Parathyroid adenoma (tissue), 2 donors: ENCODE measurements around the gene OR52L1.

Source experiments
- H2AFZ ChIP-seq: fragments of 300-600 bp; sonication (generic); one replicate; pipeline ENCODE4 v1.7.0; 2017; ENCODE audit warnings: antibody characterized with exemption, mild to moderate bottlenecking
- H3K27ac ChIP-seq: fragments of 300-600 bp; sonication (generic); one replicate; pipeline ENCODE4 v1.7.0; 2017
- H3K27me3 ChIP-seq: fragments of 300-600 bp; sonication (generic); one replicate; pipeline ENCODE4 v1.7.0; 2017; ENCODE audit warnings: low read length; ENCODE audit not compliant: control insufficient read depth, insufficient read depth
- H3K36me3 ChIP-seq: fragments of 300-600 bp; sonication (generic); one replicate; pipeline ENCODE4 v1.7.0; 2017; ENCODE audit warnings: low read length; ENCODE audit not compliant: control insufficient read depth, insufficient read depth
- H3K4me1 ChIP-seq: fragments of 300-600 bp; sonication (generic); one replicate; pipeline ENCODE4 v1.7.0; 2017; ENCODE audit warnings: control low read depth
- H3K4me2 ChIP-seq: fragments of 300-600 bp; sonication (generic); one replicate; pipeline ENCODE4 v1.7.0; 2017; ENCODE audit warnings: low read length
- H3K4me3 ChIP-seq: fragments of 300-600 bp; sonication (generic); one replicate; pipeline ENCODE4 v1.7.0; 2017; ENCODE audit warnings: low read depth, low read length
- H3K79me2 ChIP-seq: fragments of 300-600 bp; sonication (generic); one replicate; pipeline ENCODE4 v1.7.0; 2017; ENCODE audit warnings: control low read depth
- H3K9ac ChIP-seq: fragments of 300-600 bp; sonication (generic); one replicate; pipeline ENCODE4 v1.7.0; 2017; ENCODE audit warnings: mild to moderate bottlenecking
- H3K9me3 ChIP-seq: fragments of 300-600 bp; sonication (generic); one replicate; pipeline ENCODE4 v1.7.0; 2017; ENCODE audit warnings: low read length; ENCODE audit not compliant: control insufficient read depth
- CTCF ChIP-seq: fragments of 300-600 bp; sonication (generic); IDR thresholded peaks from one replicate; pipeline ENCODE4 v1.7.0; 2017; ENCODE audit warnings: antibody characterized with exemption, mild to moderate bottlenecking
- donor health status: primary hyperparathyroidism.

OR52L1 gene

GRCh38 chr11:6013042-6013441 lies 26.3 kb upstream of the OR52L1 start:
- H3K9ac ChIP-seq = no peak overlapping the region
- H3K27me3 ChIP-seq = no peaks in the 10 kb centered on the region
- H3K4me3 ChIP-seq = no peak overlapping the region
- H3K36me3 ChIP-seq = no peaks in the 10 kb centered on the region
- H3K79me2 ChIP-seq = no peaks in the 10 kb centered on the region
- H3K27ac ChIP-seq = no peak overlapping the region
- no peaks in the 10 kb centered on the region for H3K4me1 ChIP-seq
- TF ChIP-seq CTCF = no peak
- no peak overlapping the region for H2AFZ ChIP-seq
- H3K9me3 ChIP-seq = no peaks in the 10 kb centered on the region
- H3K4me2 ChIP-seq = no peak overlapping the region

GRCh38 chr11:6012035-6012668 lies 25.4 kb upstream of the OR52L1 start:
- Histone ChIP-seq H2AFZ (no peak overlapping the region), H3K9me3 (no peaks in the 10 kb centered on the region), H3K9ac (no peak overlapping the region), H3K79me2 (no peaks in the 10 kb centered on the region), H3K4me2 (no peak overlapping the region), H3K36me3 (no peaks in the 10 kb centered on the region), H3K27me3 (no peaks in the 10 kb centered on the region), H3K4me1 (no peaks in the 10 kb centered on the region), H3K27ac (no peak overlapping the region), H3K4me3 (no peak overlapping the region)
- TF ChIP-seq CTCF = no peak

GRCh38 chr11:6006846-6007245 lies 20.1 kb upstream of the OR52L1 start, which contains the start of gene OR56A4:
TSS of gene OR56A4 (minus strand) at chr11:6006946. CDS start at chr11:6002992, 3,954 bp downstream.
- no peak within 1 kb of the TSS for H3K9ac ChIP-seq
- H3K4me3 ChIP-seq = no peak within 1 kb of the TSS
- H3K27me3 ChIP-seq = no peaks in the 10 kb centered on the region
- no peaks in the 10 kb centered on the region for H3K9me3 ChIP-seq
- H3K4me1 ChIP-seq = no peaks in the 10 kb centered on the region
- H2AFZ ChIP-seq = no peak within 1 kb of the TSS
- H3K27ac ChIP-seq = no peak within 1 kb of the TSS
- no peak for TF ChIP-seq CTCF
- H3K36me3 ChIP-seq = no peaks in the 10 kb centered on the region
- H3K79me2 ChIP-seq = no peaks in the 10 kb centered on the region
- H3K4me2 ChIP-seq = no peak within 1 kb of the TSS

- TF ChIP-seq CTCF = no peak
- Histone ChIP-seq H3K36me3 (no peaks in the 10 kb centered on the region), H2AFZ (no peak overlapping the region), H3K4me1 (no peaks in the 10 kb centered on the region), H3K27me3 (no peaks in the 10 kb centered on the region), H3K9ac (no peak overlapping the region), H3K27ac (no peak overlapping the region), H3K4me2 (no peak overlapping the region), H3K79me2 (no peaks in the 10 kb centered on the region), H3K9me3 (no peaks in the 10 kb centered on the region), H3K4me3 (no peak overlapping the region)
These were observed 19.6 kb upstream of the OR52L1 start for GRCh38 chr11:6006395-6006794.

GRCh38 chr11:6002202-6002699 lies 15.5 kb upstream of the OR52L1 start:
- Histone ChIP-seq H3K9ac (no peak overlapping the region), H3K9me3 (no peaks in the 10 kb centered on the region), H2AFZ (no peak overlapping the region), H3K4me3 (no peak overlapping the region), H3K79me2 (no peaks in the 10 kb centered on the region), H3K4me2 (no peak overlapping the region), H3K27me3 (no peaks in the 10 kb centered on the region), H3K27ac (no peak overlapping the region), H3K36me3 (no peaks in the 10 kb centered on the region), H3K4me1 (no peaks in the 10 kb centered on the region)
- no peak for TF ChIP-seq CTCF
